ENCODE results near the gene HIGD2A. TPM values are rescaled to one million over a fixed set of nuclear protein-coding genes. Genes with fewer than 3 reads are reported as not detected.

Gene HIGD2A
- total RNA-seq, 1 donor from 2014 or later: 108 TPM

DNA sequence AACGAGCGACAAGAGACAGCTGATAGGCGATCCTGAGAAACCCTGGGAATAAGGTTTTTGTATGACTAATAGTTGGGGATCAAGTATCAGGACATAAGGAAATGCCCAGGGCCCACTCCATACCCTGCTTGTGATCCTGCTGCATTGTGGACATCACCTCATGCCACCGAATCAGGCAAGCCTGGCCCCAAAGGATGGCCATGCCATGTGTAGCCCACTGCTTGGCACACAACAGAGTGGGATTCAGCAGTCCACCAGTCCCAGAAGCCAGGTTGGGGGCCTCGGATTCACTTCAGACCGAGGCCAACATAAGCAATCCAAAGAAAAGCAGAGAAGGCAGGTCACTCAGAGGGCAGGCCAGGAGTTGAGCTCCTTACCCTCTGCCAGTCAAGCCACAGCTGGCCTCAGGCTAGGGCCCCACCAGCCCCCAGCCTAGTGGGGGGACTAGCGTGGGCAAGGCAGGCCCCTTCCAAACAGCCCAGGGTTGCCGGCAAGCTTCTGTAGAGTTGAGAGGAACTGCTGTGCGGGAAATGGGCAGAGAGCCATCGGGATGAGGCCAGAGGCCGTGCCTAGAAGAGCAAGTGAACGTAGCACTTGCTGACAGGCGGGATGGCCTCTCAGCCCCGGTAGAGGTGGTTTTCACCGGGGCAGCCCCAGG, 5.2 kb upstream of the HIGD2A start:
- peaks cover 26 to 36% (median 32%) of the 10 kb centered on the region in 3 donors for H3K36me3 ChIP-seq (ENCODE audit: control insufficient read depth in 3 of 3, insufficient read depth in 3 of 3, low read length in 3 of 3)
- H3K9ac ChIP-seq (ENCODE audit: low read depth in 1 of 3, low read length in 3 of 3): peak overlapping the region in 1 of 3 donors; percentile 39
- no peak overlapping the region for H3K4me3 ChIP-seq (ENCODE audit: low read length in 3 of 3)
- H3K4me1 ChIP-seq (ENCODE audit: control insufficient read depth in 3 of 3, insufficient read depth in 3 of 3, low read length in 3 of 3): peaks cover 30 to 55% (median 43%) of the 10 kb centered on the region in 3 donors
- H3K9me3 ChIP-seq (ENCODE audit: control insufficient read depth in 3 of 3, low read length in 3 of 3): no peaks in the 10 kb centered on the region
- peak overlapping the region; percentile 62 for H3K27ac ChIP-seq (ENCODE audit: low read depth, low read length)
- no peaks in the 10 kb centered on the region for H3K27me3 ChIP-seq (ENCODE audit: control insufficient read depth in 3 of 3, insufficient read depth in 3 of 3, low read length in 3 of 3)

DNA sequence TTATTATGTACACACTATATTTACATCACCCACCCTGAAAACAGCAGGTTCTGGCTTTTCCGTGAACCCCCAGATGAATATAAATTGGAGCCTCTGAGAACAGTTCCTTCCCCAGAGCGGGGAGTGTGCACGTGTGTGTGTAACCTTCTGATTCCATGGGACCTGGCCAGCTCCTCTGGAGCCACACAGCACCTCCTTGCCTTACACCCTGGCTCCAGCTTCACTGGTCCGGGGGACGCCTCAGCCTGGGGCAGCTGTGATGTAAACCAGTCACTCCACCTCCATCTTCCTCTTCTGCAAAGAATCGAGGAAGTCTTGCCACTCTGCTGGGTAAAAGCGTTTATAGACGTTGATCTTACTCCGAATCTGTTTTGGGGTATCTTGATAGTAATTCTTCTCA, 4.6 kb upstream of the HIGD2A start:
- no peak overlapping the region for H3K9ac ChIP-seq (ENCODE audit: low read depth in 1 of 3, low read length in 3 of 3)
- H3K36me3 ChIP-seq (ENCODE audit: control insufficient read depth in 3 of 3, insufficient read depth in 3 of 3, low read length in 3 of 3): peaks cover 26 to 36% (median 32%) of the 10 kb centered on the region in 3 donors
- peak overlapping the region; percentile 62 for H3K27ac ChIP-seq (ENCODE audit: low read depth, low read length)
- no peaks in the 10 kb centered on the region for H3K27me3 ChIP-seq (ENCODE audit: control insufficient read depth in 3 of 3, insufficient read depth in 3 of 3, low read length in 3 of 3)
- peaks cover 30 to 55% (median 43%) of the 10 kb centered on the region in 3 donors for H3K4me1 ChIP-seq (ENCODE audit: control insufficient read depth in 3 of 3, insufficient read depth in 3 of 3, low read length in 3 of 3)
- H3K9me3 ChIP-seq (ENCODE audit: control insufficient read depth in 3 of 3, low read length in 3 of 3): no peaks in the 10 kb centered on the region
- no peak overlapping the region for H3K4me3 ChIP-seq (ENCODE audit: low read length in 3 of 3)

DNA sequence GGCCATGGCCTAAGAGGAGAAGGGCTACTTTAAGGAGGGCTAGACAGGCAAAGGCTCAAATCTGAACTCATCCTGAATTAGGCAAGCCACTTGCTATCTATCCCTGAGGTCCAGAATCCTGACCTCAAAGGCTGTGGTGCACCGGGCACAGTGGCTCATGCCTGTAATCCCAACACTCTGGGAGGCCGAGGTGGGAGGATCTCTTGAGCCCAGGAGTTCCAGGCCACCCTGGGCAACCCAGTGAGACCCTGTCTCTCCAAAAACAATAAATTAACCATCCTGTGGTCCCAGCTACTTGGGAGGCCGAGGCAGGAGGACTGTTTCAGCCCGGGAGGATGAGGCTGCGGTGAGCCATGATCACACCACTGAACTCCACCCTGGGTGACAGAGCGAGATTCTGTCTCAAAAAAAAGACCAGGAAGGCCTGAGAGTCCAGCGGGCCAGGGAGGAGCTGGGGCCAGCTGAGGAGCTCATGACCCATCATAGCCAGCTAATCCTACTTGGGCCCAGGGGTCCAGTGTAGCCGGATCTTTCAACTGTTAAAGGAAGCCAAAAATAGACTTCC, 4.1 kb upstream of the HIGD2A start:
- Histone ChIP-seq H3K4me3 (ENCODE audit: low read length in 3 of 3) (no peak overlapping the region), H3K36me3 (ENCODE audit: control insufficient read depth in 3 of 3, insufficient read depth in 3 of 3, low read length in 3 of 3) (peaks cover 26 to 36% (median 32%) of the 10 kb centered on the region in 3 donors), H3K9me3 (ENCODE audit: control insufficient read depth in 3 of 3, low read length in 3 of 3) (no peaks in the 10 kb centered on the region), H3K9ac (ENCODE audit: low read depth in 1 of 3, low read length in 3 of 3) (no peak overlapping the region), H3K27me3 (ENCODE audit: control insufficient read depth in 3 of 3, insufficient read depth in 3 of 3, low read length in 3 of 3) (no peaks in the 10 kb centered on the region), H3K4me1 (ENCODE audit: control insufficient read depth in 3 of 3, insufficient read depth in 3 of 3, low read length in 3 of 3) (peaks cover 33 to 60% (median 47%) of the 10 kb centered on the region in 3 donors), H3K27ac (ENCODE audit: low read depth, low read length) (no peak overlapping the region)

DNA sequence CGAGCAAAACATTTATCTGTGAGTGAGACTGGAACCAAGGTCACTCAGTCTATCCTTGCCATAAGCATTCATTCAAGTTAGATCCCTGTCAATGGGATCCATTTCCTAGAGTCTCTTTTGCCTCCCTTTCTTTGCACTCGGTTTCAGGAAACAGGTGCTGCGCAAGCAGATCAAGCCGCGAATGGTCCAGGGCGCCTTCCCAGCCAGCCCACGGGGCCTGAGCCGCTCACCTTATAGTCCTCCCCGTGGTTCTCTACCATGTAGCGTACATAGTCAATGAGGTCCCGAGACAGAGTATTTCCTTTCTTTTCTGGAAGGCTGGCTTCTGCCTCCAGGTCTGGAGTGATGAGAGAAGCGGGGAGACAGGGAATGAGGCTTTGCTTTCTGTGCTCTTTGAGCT, 3.6 kb upstream of the HIGD2A start:
- Histone ChIP-seq H3K4me1 (ENCODE audit: control insufficient read depth in 3 of 3, insufficient read depth in 3 of 3, low read length in 3 of 3) (peaks cover 36 to 65% (median 51%) of the 10 kb centered on the region in 3 donors), H3K4me3 (ENCODE audit: low read length in 3 of 3) (no peak overlapping the region), H3K9ac (ENCODE audit: low read depth in 1 of 3, low read length in 3 of 3) (no peak overlapping the region), H3K36me3 (ENCODE audit: control insufficient read depth in 3 of 3, insufficient read depth in 3 of 3, low read length in 3 of 3) (peaks cover 26 to 36% (median 32%) of the 10 kb centered on the region in 3 donors), H3K27ac (ENCODE audit: low read depth, low read length) (no peak overlapping the region), H3K9me3 (ENCODE audit: control insufficient read depth in 3 of 3, low read length in 3 of 3) (no peaks in the 10 kb centered on the region), H3K27me3 (ENCODE audit: control insufficient read depth in 3 of 3, insufficient read depth in 3 of 3, low read length in 3 of 3) (no peaks in the 10 kb centered on the region)

DNA sequence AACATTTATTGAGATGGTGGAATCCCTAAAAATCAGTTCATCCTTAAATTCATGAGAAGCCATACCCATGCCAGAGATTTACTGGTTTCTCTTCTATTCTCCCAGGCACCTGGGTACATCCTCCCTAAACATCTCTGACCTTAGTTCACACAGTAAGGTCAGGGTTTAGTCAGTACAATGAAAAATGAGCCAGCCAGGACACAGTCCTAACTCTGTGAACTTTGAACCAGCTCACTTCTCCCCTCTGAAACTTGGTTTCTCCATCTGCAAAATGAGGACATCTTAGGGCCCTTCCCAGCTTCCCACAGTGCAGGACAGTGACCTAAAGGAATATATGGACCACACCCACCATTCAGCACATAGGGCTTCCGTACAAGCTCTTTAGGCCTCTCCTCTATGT, 2.1 kb upstream of the HIGD2A start:
- peaks cover 34 to 48% (median 42%) of the 10 kb centered on the region in 3 donors for H3K36me3 ChIP-seq (ENCODE audit: control insufficient read depth in 3 of 3, insufficient read depth in 3 of 3, low read length in 3 of 3)
- peaks cover 36 to 65% (median 50%) of the 10 kb centered on the region in 3 donors for H3K4me1 ChIP-seq (ENCODE audit: control insufficient read depth in 3 of 3, insufficient read depth in 3 of 3, low read length in 3 of 3)
- H3K27me3 ChIP-seq (ENCODE audit: control insufficient read depth in 3 of 3, insufficient read depth in 3 of 3, low read length in 3 of 3): no peaks in the 10 kb centered on the region
- H3K27ac ChIP-seq (ENCODE audit: low read depth, low read length): no peak overlapping the region
- H3K4me3 ChIP-seq (ENCODE audit: low read length in 3 of 3): no peak overlapping the region
- no peaks in the 10 kb centered on the region for H3K9me3 ChIP-seq (ENCODE audit: control insufficient read depth in 3 of 3, low read length in 3 of 3)
- peak overlapping the region in 1 of 3 donors; percentile 16 for H3K9ac ChIP-seq (ENCODE audit: low read depth in 1 of 3, low read length in 3 of 3)

DNA sequence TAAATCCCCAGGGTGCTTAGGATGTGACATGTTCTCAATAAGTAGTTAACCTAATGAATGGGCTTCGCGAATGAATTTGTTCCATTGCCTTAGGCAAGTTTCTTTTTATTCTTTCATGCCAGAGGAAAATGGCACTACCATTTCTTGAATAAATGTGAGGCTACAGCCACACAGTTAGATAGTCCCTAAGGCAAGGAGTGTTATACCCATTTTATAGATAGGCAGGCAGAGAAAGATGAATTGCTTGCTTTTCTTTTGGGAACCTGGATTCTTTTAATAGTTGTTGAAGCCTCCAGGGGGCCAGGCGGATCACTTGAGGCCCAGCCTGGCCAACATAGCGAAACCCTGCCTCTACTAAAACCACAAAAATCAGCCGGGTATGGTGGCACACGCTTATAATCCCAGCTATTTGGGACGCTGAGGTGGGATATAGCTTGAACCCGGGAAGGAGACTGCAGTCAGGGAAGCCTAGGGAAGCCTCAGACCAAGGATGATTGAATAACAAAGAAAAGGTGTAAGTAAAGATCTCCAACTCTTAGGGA, 1.1 kb upstream of the HIGD2A start:
- no peaks in the 10 kb centered on the region for H3K27me3 ChIP-seq (ENCODE audit: control insufficient read depth in 3 of 3, insufficient read depth in 3 of 3, low read length in 3 of 3)
- H3K9ac ChIP-seq (ENCODE audit: low read depth in 1 of 3, low read length in 3 of 3): peak overlapping the region; percentile 84 to 97 (median 95)
- peak overlapping the region; percentile 98 for H3K27ac ChIP-seq (ENCODE audit: low read depth, low read length)
- peak overlapping the region; percentile 90 to 99 (median 92) for H3K4me3 ChIP-seq (ENCODE audit: low read length in 3 of 3)
- peaks cover 39 to 50% (median 46%) of the 10 kb centered on the region in 3 donors for H3K36me3 ChIP-seq (ENCODE audit: control insufficient read depth in 3 of 3, insufficient read depth in 3 of 3, low read length in 3 of 3)
- H3K9me3 ChIP-seq (ENCODE audit: control insufficient read depth in 3 of 3, low read length in 3 of 3): no peaks in the 10 kb centered on the region
- H3K4me1 ChIP-seq (ENCODE audit: control insufficient read depth in 3 of 3, insufficient read depth in 3 of 3, low read length in 3 of 3): peaks cover 27 to 56% (median 41%) of the 10 kb centered on the region in 3 donors

DNA sequence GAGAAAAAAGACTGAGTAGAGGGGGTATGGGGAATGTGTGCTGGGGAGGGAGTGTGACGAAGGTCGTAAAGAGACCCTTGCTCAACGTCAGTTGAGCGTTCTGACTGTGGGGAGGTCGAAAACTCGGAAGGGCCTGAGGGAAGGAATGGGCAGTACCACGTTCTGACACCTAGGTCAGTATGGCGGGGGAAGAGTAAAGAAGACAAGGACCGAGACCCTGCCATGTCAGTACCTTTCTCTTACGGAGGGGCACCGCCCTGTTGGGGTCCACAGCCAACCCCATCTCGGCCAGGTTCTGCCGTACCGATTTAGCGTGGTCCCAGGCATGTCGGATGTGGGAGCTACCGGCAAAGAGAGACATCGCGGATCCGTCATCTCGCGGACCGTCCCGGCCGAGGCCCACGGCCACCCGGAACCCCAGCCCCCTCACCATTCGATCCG, 528 bp upstream of the HIGD2A start:
- Histone ChIP-seq H3K27me3 (ENCODE audit: control insufficient read depth in 3 of 3, insufficient read depth in 3 of 3, low read length in 3 of 3) (no peaks in the 10 kb centered on the region), H3K27ac (ENCODE audit: low read depth, low read length) (peak overlapping the region; percentile 98), H3K9ac (ENCODE audit: low read depth in 1 of 3, low read length in 3 of 3) (peak overlapping the region; percentile 84 to 97 (median 95)), H3K36me3 (ENCODE audit: control insufficient read depth in 3 of 3, insufficient read depth in 3 of 3, low read length in 3 of 3) (peaks cover 44 to 51% (median 50%) of the 10 kb centered on the region in 3 donors), H3K4me3 (ENCODE audit: low read length in 3 of 3) (peak overlapping the region; percentile 90 to 99 (median 92)), H3K9me3 (ENCODE audit: control insufficient read depth in 3 of 3, low read length in 3 of 3) (no peaks in the 10 kb centered on the region), H3K4me1 (ENCODE audit: control insufficient read depth in 3 of 3, insufficient read depth in 3 of 3, low read length in 3 of 3) (peaks cover 25 to 50% (median 37%) of the 10 kb centered on the region in 3 donors)

DNA sequence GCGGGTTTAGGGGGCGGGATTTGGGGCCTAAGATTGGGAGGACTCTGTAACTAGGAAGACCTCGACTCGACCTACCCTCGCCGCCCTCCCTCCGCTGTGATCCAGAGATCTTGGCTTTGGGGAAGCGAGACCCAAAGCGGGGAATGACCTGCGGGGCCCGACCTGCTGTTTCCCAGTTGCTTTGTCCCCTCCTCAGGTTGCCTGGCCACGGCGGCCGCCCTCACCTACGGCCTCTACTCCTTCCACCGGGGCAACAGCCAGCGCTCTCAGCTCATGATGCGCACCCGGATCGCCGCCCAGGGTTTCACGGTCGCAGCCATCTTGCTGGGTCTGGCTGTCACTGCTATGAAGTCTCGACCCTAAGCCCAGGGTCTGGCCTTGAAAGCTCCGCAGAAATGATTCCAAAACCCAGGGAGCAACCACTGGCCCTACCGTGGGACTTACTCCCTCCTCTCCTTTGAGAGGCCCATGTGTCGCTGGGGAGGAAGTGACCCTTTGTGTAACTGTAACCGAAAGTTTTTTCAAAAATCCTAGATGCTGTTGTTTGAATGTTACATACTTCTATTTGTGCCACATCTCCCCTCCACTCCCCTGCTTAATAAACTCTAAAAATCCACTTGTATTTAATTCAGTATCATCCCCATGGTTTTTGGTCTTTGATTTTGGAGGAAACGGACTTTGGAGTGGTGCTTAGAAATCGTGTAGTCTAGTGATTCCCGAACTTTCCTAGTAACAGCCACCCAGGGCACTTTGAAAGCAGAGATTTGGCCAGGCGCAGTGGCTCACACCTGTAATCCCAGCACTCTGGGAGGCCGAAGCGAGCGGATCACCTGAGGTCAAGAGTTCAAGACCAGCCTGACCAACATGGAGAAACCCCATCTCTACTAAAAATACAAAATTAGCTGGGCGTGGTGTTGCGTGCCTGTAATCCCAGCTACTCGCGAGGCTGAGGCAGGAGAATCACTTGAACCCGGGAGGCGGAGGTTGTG, 878 bp downstream of the HIGD2A start:
- Histone ChIP-seq H3K9ac (ENCODE audit: low read depth in 1 of 3, low read length in 3 of 3) (peak overlapping the region; percentile 89 to 97 (median 90)), H3K27me3 (ENCODE audit: control insufficient read depth in 3 of 3, insufficient read depth in 3 of 3, low read length in 3 of 3) (no peaks in the 10 kb centered on the region), H3K36me3 (ENCODE audit: control insufficient read depth in 3 of 3, insufficient read depth in 3 of 3, low read length in 3 of 3) (peaks cover 45 to 49% (median 48%) of the 10 kb centered on the region in 3 donors), H3K4me3 (ENCODE audit: low read length in 3 of 3) (peak overlapping the region; percentile 90 to 99 (median 92)), H3K27ac (ENCODE audit: low read depth, low read length) (peak overlapping the region; percentile 98), H3K4me1 (ENCODE audit: control insufficient read depth in 3 of 3, insufficient read depth in 3 of 3, low read length in 3 of 3) (peaks cover 25 to 40% (median 30%) of the 10 kb centered on the region in 3 donors), H3K9me3 (ENCODE audit: control insufficient read depth in 3 of 3, low read length in 3 of 3) (no peaks in the 10 kb centered on the region)

DNA sequence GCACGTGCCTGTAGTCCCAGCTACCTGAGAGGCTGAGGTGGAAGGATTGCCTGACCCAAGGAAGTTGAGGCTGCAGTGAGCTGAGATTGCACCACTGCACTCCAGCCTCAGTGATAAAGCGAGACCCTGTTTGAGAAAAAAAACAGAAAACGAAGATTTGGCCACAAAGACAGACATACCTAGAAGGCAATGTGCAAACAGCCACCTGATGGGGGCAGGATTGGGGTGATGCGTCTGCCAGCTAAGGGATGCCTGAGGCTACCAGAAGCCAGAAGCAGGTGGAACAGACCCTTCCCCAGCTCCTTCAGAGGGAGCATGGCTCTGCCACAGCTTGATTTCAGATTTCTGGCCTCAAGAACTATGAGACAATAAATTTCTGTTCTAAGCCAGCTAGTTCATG, 2.9 kb downstream of the HIGD2A start:
- peaks cover 25 to 44% (median 30%) of the 10 kb centered on the region in 3 donors for H3K4me1 ChIP-seq (ENCODE audit: control insufficient read depth in 3 of 3, insufficient read depth in 3 of 3, low read length in 3 of 3)
- peaks cover 43 to 49% (median 48%) of the 10 kb centered on the region in 3 donors for H3K36me3 ChIP-seq (ENCODE audit: control insufficient read depth in 3 of 3, insufficient read depth in 3 of 3, low read length in 3 of 3)
- H3K9me3 ChIP-seq (ENCODE audit: control insufficient read depth in 3 of 3, low read length in 3 of 3): no peaks in the 10 kb centered on the region
- H3K9ac ChIP-seq (ENCODE audit: low read depth in 1 of 3, low read length in 3 of 3): no peak overlapping the region
- H3K27me3 ChIP-seq (ENCODE audit: control insufficient read depth in 3 of 3, insufficient read depth in 3 of 3, low read length in 3 of 3): no peaks in the 10 kb centered on the region
- H3K4me3 ChIP-seq (ENCODE audit: low read length in 3 of 3): no peak overlapping the region
- H3K27ac ChIP-seq (ENCODE audit: low read depth, low read length): no peak overlapping the region
